ENCODE measurements around the gene MIDN. TPM values are rescaled to one million over a fixed set of nuclear protein-coding genes. Genes with fewer than 3 reads are reported as not detected.
"Not testable (repeated sequence)": the region's sequence is repeated elsewhere in the genome, so short reads cannot be mapped to it uniquely, and the experiment has no call there.

The MIDN gene
- total and polyA plus RNA-seq, 4 donors, result 39.7 to 185 (median 58.7) TPM

- 21 to 42% methylated on average over 28 to 31 of the region's 31 CpGs for WGBS, 2 donors
- ATAC-seq (ENCODE audit: insufficient read depth, low FRiP score) (no peak), DNase-seq (peak in 1 of 3 donors; percentile 5)
- no peak overlapping the region for H3K4me3 ChIP-seq
- no peaks in the 10 kb centered on the region for H3K9me3 ChIP-seq (ENCODE audit: control insufficient read depth in 4 of 4, insufficient read depth in 3 of 4, low read length in 3 of 4)
- H3K4me1 ChIP-seq (ENCODE audit: control insufficient read depth in 5 of 5, insufficient read depth in 5 of 5, low read length in 5 of 5), result peaks cover 0 to 38% (median 23%) of the 10 kb centered on the region in 5 donors
- peak overlapping the region; percentile 56 to 81 for H3K27ac ChIP-seq (ENCODE audit: low read depth in 1 of 2, low read length in 1 of 2)
- no peak overlapping the region for H3K9ac ChIP-seq (ENCODE audit: insufficient read depth in 1 of 2, low read length in 2 of 2)
- H3K36me3 ChIP-seq (ENCODE audit: control insufficient read depth in 4 of 4, insufficient read depth in 4 of 4, low read length in 4 of 4), result peaks cover 0 to 4% (median 0%) of the 10 kb centered on the region in 4 donors
- H3K27me3 ChIP-seq (ENCODE audit: control insufficient read depth in 3 of 3, insufficient read depth in 3 of 3, low read length in 2 of 3), result no peaks in the 10 kb centered on the region
- TF ChIP-seq CTCF (IDR thresholded peaks at IDR 0.05; ENCODE audit: control extremely low read depth, extremely low read depth), result no peak
These were observed 3.5 kb upstream of the MIDN start for GRCh38 chr19:1244693-1245451.

- DNase-seq (peak in 1 of 3 donors; percentile 7), ATAC-seq (ENCODE audit: insufficient read depth, low FRiP score) (no peak)
- peak overlapping the region; percentile 62 to 81 for H3K27ac ChIP-seq (ENCODE audit: low read depth in 1 of 2, low read length in 1 of 2)
- no peak overlapping the region for H3K4me3 ChIP-seq
- no peak overlapping the region for H3K9ac ChIP-seq (ENCODE audit: insufficient read depth in 1 of 2, low read length in 2 of 2)
- peaks cover 0 to 36% (median 22%) of the 10 kb centered on the region in 5 donors for H3K4me1 ChIP-seq (ENCODE audit: control insufficient read depth in 5 of 5, insufficient read depth in 5 of 5, low read length in 5 of 5)
- no peak for TF ChIP-seq CTCF (IDR thresholded peaks at IDR 0.05; ENCODE audit: control extremely low read depth, extremely low read depth)
- H3K27me3 ChIP-seq (ENCODE audit: control insufficient read depth in 3 of 3, insufficient read depth in 3 of 3, low read length in 2 of 3), result no peaks in the 10 kb centered on the region
- no peaks in the 10 kb centered on the region for H3K9me3 ChIP-seq (ENCODE audit: control insufficient read depth in 4 of 4, insufficient read depth in 3 of 4, low read length in 3 of 4)
- WGBS, 2 donors, result 79 to 90% methylated on average over 26 of the region's 26 CpGs
- peaks cover 0 to 12% (median 3%) of the 10 kb centered on the region in 4 donors for H3K36me3 ChIP-seq (ENCODE audit: control insufficient read depth in 4 of 4, insufficient read depth in 4 of 4, low read length in 4 of 4)
These were observed 2.7 kb upstream of the MIDN start for GRCh38 chr19:1245494-1246264.

GRCh38 chr19:1246265-1247087 lies 1.9 kb upstream of the MIDN start:
- not testable (repeated sequence) for H3K27me3 ChIP-seq (ENCODE audit: control insufficient read depth in 3 of 3, insufficient read depth in 3 of 3, low read length in 2 of 3); H3K9me3 ChIP-seq (ENCODE audit: control insufficient read depth in 4 of 4, insufficient read depth in 3 of 4, low read length in 3 of 4); H3K9ac ChIP-seq (ENCODE audit: insufficient read depth in 1 of 2, low read length in 2 of 2); H3K4me3 ChIP-seq; ATAC-seq (ENCODE audit: insufficient read depth, low FRiP score)
- Histone ChIP-seq H3K36me3 (ENCODE audit: control insufficient read depth in 4 of 4, insufficient read depth in 4 of 4, low read length in 4 of 4) (peaks cover 0 to 20% (median 6%) of the 10 kb centered on the region in 4 donors), H3K27ac (ENCODE audit: low read depth in 1 of 2, low read length in 1 of 2) (peak overlapping the region; percentile 62 to 81), H3K4me1 (ENCODE audit: control insufficient read depth in 5 of 5, insufficient read depth in 5 of 5, low read length in 5 of 5) (peaks cover 0 to 32% (median 22%) of the 10 kb centered on the region in 5 donors)
- DNase-seq, result peak in 2 of 3 donors; percentile 49 to 65
- 79 to 85% methylated on average over 25 to 27 of the region's 27 CpGs for WGBS, 2 donors
